ENCODE data around the gene CCDC33. TPM values are rescaled to one million over a fixed set of nuclear protein-coding genes. Genes with fewer than 3 reads are reported as not detected.

Gene CCDC33
- total RNA-seq, 3 donors from 2014 or later: 0.22 TPM; not detected in 2

DNA sequence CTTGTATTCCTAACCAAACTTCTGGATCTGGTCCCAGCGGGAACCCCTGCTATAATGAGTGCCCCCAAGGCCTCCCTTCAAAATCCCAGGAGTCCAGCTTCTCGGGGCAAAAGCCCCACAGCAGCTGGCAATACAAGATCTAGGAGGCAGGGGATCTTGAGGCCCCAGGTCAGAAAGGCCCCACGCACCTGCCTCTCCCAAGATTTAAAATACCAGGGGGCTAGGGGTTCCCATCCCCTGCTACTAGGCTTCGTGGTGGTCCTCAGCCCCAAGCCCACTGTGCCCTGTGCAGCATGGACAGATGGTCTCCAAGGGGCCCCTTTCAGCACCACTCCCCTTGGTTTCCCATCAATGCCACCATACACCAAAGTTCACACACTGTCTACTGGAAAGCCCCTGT is 147.2 kb downstream of the CCDC33 start:
- Histone ChIP-seq H3K36me3 (ENCODE audit: low read depth) (no peaks in the 10 kb centered on the region), H3K9me3 (no peaks in the 10 kb centered on the region), H3K4me3 (no peak overlapping the region), H3K4me1 (ENCODE audit: low read depth) (peaks cover 5% of the 10 kb centered on the region)
- DNase-seq: peak in 2 of 3 donors; percentile 13 to 31
- no peak for ATAC-seq
- TF ChIP-seq, protein P1, sequence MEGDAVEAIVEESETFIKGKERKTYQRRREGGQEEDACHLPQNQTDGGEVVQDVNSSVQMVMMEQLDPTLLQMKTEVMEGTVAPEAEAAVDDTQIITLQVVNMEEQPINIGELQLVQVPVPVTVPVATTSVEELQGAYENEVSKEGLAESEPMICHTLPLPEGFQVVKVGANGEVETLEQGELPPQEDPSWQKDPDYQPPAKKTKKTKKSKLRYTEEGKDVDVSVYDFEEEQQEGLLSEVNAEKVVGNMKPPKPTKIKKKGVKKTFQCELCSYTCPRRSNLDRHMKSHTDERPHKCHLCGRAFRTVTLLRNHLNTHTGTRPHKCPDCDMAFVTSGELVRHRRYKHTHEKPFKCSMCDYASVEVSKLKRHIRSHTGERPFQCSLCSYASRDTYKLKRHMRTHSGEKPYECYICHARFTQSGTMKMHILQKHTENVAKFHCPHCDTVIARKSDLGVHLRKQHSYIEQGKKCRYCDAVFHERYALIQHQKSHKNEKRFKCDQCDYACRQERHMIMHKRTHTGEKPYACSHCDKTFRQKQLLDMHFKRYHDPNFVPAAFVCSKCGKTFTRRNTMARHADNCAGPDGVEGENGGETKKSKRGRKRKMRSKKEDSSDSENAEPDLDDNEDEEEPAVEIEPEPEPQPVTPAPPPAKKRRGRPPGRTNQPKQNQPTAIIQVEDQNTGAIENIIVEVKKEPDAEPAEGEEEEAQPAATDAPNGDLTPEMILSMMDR (IDR thresholded peaks at IDR 0.05): no peak
- intact Hi-C loops (cut with DNase I, micrococcal nuclease): loop anchor here (2.0 to 10.0 kb wide), 3 partner anchors 54 to 242 kb away; no protein-coding TSS in a partner anchor

DNA sequence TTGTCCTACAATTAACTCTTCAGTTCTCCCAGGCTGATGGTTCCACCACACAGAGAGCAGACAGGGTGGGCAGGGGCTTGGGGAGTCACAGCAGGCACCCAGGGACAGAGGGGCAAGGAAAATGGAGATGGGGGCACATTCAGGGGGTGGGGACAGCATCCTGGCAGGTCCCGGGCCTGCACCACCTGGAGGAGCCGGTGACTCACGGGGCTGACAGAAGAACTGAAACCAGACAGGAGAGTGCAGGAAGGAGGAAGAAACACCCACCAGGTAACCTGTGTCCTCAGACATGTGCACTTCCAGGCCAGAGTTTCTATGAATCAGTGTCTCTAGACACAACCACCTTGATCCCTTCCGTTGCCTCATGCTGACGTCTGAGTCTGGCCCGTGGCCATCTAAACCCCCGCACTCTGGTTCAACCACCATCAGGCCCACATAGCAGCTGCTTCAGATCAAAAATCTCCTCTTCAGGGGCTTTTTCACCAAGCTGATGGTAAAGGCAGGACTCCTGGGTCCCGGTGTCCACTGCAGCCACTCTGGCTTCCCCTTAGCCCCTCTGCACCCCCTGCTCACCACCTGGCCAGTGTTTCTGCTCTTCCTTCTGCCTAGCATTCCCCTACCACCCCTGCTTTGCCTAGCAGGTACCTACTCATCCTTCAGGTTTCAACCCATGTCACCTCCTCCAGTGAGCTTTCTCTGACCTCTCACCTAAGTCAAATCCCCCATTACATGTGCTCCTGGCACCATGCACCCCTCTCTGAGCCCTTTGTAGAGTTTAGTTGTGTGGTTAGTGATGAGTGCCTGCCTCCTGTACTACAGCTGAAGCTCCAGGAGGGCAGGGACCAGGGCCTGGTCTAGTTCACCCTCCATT is 147.8 kb downstream of the CCDC33 start:
- TF ChIP-seq, protein P1 (IDR thresholded peaks at IDR 0.05): no peak
- ATAC-seq (peak; percentile 40), DNase-seq (peak in 2 of 3 donors; percentile 27 to 66)
- Histone ChIP-seq H3K9me3 (no peaks in the 10 kb centered on the region), H3K4me1 (ENCODE audit: low read depth) (peaks cover 5% of the 10 kb centered on the region), H3K4me3 (no peak overlapping the region), H3K36me3 (ENCODE audit: low read depth) (no peaks in the 10 kb centered on the region)
- intact Hi-C loops (cut with DNase I, micrococcal nuclease): loop anchor here (2.0 to 10.0 kb wide), 3 partner anchors 53 to 241 kb away; no protein-coding TSS in a partner anchor

DNA sequence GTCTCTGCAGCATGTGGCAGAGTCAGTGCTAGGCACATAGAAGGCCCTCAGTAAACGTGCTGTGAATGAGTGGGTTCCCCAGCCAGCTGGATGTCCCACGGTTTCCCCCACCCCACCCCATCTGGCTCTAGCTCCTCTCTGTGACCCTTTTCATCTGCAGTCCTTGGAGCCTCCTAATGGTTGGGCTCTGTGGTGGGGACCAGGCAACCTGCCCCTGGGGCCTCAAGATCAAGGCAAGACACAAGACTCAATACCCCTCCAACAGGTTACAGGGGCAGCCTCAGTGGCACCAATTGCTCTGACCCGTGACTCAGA is 148.4 kb downstream of the CCDC33 start:
- no peak overlapping the region for H3K4me3 ChIP-seq
- H3K36me3 ChIP-seq (ENCODE audit: low read depth): no peaks in the 10 kb centered on the region
- TF ChIP-seq, protein P1 (IDR thresholded peaks at IDR 0.05): no peak
- DNase-seq (peak in 1 of 3 donors; percentile 34), ATAC-seq (no peak)
- intact Hi-C loops (cut with DNase I, micrococcal nuclease): loop anchor here (5.0 to 10.0 kb wide), 2 partner anchors 53 to 240 kb away; no protein-coding TSS in a partner anchor
- H3K4me1 ChIP-seq (ENCODE audit: low read depth): peaks cover 3% of the 10 kb centered on the region
- H3K9me3 ChIP-seq: no peaks in the 10 kb centered on the region

DNA sequence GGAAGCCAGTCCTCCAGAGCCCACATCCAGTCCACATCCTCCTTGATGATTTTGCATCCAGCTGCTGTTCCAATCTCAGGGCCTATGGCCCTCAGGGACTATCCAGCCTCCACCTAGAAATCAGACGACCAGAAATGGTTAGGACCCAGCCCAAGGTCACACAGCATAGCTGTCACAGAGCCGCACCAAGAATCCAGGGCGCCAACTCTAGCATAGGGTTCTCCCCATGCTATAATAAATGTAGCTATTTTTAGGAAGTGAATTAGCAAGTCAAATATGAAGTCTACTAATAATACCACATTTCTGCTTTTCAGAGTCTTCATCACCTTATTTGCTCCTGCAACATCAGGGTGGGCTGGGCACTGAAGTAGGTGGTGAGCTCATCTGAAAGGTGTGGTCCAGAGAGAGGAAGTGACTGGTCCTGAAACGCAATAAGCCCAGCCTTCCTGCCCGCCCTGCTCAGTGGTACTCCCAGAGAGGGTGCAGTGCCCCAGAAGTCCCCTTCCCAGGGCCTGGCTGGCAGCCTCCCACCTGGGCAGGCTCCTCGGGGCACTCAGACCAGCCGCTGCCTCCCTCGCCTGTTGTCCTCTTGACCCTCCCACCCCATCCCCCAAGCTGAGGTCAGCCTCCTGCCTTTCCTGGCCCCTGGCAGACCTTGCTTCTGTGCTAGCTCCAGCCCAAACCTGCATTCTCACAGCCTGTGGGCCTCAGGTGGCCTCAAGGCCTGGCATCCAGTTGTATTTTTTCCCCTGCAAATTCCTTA is 148.9 kb downstream of the CCDC33 start:
- Histone ChIP-seq H3K36me3 (ENCODE audit: low read depth) (no peaks in the 10 kb centered on the region), H3K4me3 (no peak overlapping the region), H3K4me1 (ENCODE audit: low read depth) (peaks cover 3% of the 10 kb centered on the region), H3K9me3 (no peaks in the 10 kb centered on the region)
- DNase-seq: peak; percentile 26 to 81 (median 38)
- ATAC-seq: peak; percentile 68
- intact Hi-C loops (cut with DNase I, micrococcal nuclease): loop anchor here (5.0 to 10.0 kb wide), 2 partner anchors 52 to 240 kb away; no protein-coding TSS in a partner anchor
- TF ChIP-seq, protein P1 (IDR thresholded peaks at IDR 0.05): no peak

DNA sequence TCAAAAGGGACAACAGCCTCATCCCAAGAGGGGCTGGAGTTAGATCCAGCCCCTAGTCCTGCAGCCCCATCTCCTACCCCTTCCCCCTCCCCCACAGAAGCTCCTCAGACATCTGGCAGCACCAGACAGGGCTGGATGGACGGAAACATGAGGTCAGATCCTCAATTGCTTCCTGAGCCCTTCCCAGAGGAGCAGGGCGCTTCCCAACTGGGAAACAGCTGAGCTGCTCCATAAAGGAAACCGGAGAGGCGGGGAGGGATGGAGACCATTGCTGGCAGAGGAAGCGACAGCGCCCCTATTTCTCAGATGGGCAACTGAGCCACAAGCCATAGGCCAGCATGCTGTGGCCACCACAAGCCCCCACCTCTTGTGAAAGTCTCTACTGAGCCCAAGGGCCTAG is 149.6 kb downstream of the CCDC33 start:
- ATAC-seq: no peak
- H3K4me1 ChIP-seq (ENCODE audit: low read depth): peaks cover 3% of the 10 kb centered on the region
- H3K36me3 ChIP-seq (ENCODE audit: low read depth): no peaks in the 10 kb centered on the region
- intact Hi-C loops (cut with DNase I, micrococcal nuclease): loop anchor here in 1 of 2 donors (10.0 kb wide), 1 partner anchor 239 kb away; no protein-coding TSS in a partner anchor
- TF ChIP-seq, protein P1 (IDR thresholded peaks at IDR 0.05): no peak
- peak in 2 of 3 donors; percentile 17 to 43 for DNase-seq
- H3K9me3 ChIP-seq: no peaks in the 10 kb centered on the region
- no peak overlapping the region for H3K4me3 ChIP-seq

Other genes starting within 250 kb of the CCDC33 start
- gene STOML1, start 244.0 kb upstream of the CCDC33 start, total RNA-seq: 10 to 100 TPM; 11.5 to 13.4 (median 12.4) TPM
- gene PML, start 241.6 kb upstream of the CCDC33 start, total RNA-seq: 10 to 100 TPM; 27.6 to 52.2 (median 35.6) TPM
- not detected for gene GOLGA6A, start 153.8 kb upstream of the CCDC33 start, total RNA-seq
- 1 to 10 TPM in 2 of 3 donors, under 1 TPM in 1; 0.38 to 1.7 (median 1.1) TPM for gene ISLR2, start 105.7 kb upstream of the CCDC33 start, total RNA-seq
- gene ISLR, start 62.6 kb upstream of the CCDC33 start, total RNA-seq: 10 to 100 TPM in 1 of 3 donors, 1 to 10 TPM in 2; 4.9 to 29.9 (median 7.4) TPM
- gene STRA6, start 33.5 kb upstream of the CCDC33 start, total RNA-seq: under 1 TPM in 1 of 3 donors, not detected in 2; 0.35 TPM
- under 1 TPM; 0.52 to 0.82 (median 0.60) TPM for gene CYP11A1, start 131.3 kb downstream of the CCDC33 start, total RNA-seq
- gene SEMA7A, start 197.6 kb downstream of the CCDC33 start, total RNA-seq: 1 to 10 TPM; 1.6 to 3.7 (median 3.0) TPM
- gene UBL7, start 224.8 kb downstream of the CCDC33 start, total RNA-seq: 10 to 100 TPM; 29.5 to 43.5 (median 37.6) TPM